NT2/D1 (cell line): Measurements from ENCODE around the gene HELZ2.

Source experiments
- SUZ12 ChIP-seq: IDR thresholded peaks from 2 replicates; pipeline ENCODE4 v1.6.1; 2011; ENCODE audit not compliant: insufficient read length, insufficient read depth; ENCODE audit errors: extremely low read depth
- YY1 ChIP-seq: IDR thresholded peaks from 2 replicates; pipeline ENCODE4 v1.6.1; 2011; ENCODE audit not compliant: insufficient read length, insufficient read depth
- ZNF274 ChIP-seq: IDR thresholded peaks from 2 replicates; pipeline ENCODE4 v1.6.1; 2011; ENCODE audit warnings: mild to moderate bottlenecking, low read depth, low read length

- no peak for TF ChIP-seq ZNF274
- no peak for TF ChIP-seq SUZ12
- TF ChIP-seq YY1 = no peak
Measured at GRCh38 chr20:63617876-63618265, 43.8 kb upstream of the HELZ2 start.
